ENCODE data around the gene FAM3D.

FAM3D gene

GRCh38 chr3:58652624-58653023, 13.9 kb downstream of the FAM3D start:
- TF ChIP-seq ZFHX2 (tag by site-specific recombination; conservative IDR thresholded peaks at IDR 0.05), result peak; percentile 41
- peak; percentile 91 for TF ChIP-seq ZNF366 (tag by site-specific recombination; conservative IDR thresholded peaks at IDR 0.05)
- peak; percentile 64 for TF ChIP-seq ZBTB17 (tag by site-specific recombination; IDR thresholded peaks at IDR 0.05)
- TF ChIP-seq EGR2 (tag by site-specific recombination; IDR thresholded peaks at IDR 0.05; ENCODE audit: low read depth), result peak; percentile 62; the same call in 1 of the 2 replicates
- no peak for TF ChIP-seq ZNF169 (tag by site-specific recombination; IDR thresholded peaks at IDR 0.05)
- TF ChIP-seq SP7 (tag by site-specific recombination; IDR thresholded peaks at IDR 0.05), result no peak
- CTCF ChIA-PET, result interaction anchor here (0.7 kb wide), 1 partner anchor 12 kb away, joined by 3 read pairs; no protein-coding TSS in a partner anchor
- H3K36me3 ChIP-seq (ENCODE audit: control insufficient read depth in 2 of 2, insufficient read depth in 1 of 2, low read length in 2 of 2), result no peaks in the 10 kb centered on the region
- H3K4me1 ChIP-seq (ENCODE audit: control insufficient read depth, insufficient read depth, low read length), result no peaks in the 10 kb centered on the region
- no peak overlapping the region for H3K27ac ChIP-seq (ENCODE audit: extremely low read depth, low read depth, low read length)
- no peak overlapping the region for H3K4me3 ChIP-seq (ENCODE audit: low read depth, low read length)
- POLR2A ChIA-PET, result no interaction called here
- H3K9me3 ChIP-seq (ENCODE audit: control insufficient read depth, insufficient read depth, low read depth, low read length), result no peaks in the 10 kb centered on the region

GRCh38 chr3:58651276-58651675, 15.3 kb downstream of the FAM3D start:
- H3K4me1 ChIP-seq (ENCODE audit: control insufficient read depth, insufficient read depth, low read length), result no peaks in the 10 kb centered on the region
- no peaks in the 10 kb centered on the region for H3K9me3 ChIP-seq (ENCODE audit: control insufficient read depth, insufficient read depth, low read depth, low read length)
- POLR2A ChIA-PET, result no interaction called here
- CTCF ChIA-PET, result no interaction called here
- H3K27ac ChIP-seq (ENCODE audit: extremely low read depth, low read depth, low read length), result no peak overlapping the region
- no peak overlapping the region for H3K4me3 ChIP-seq (ENCODE audit: low read depth, low read length)
- H3K36me3 ChIP-seq (ENCODE audit: control insufficient read depth in 2 of 2, insufficient read depth in 1 of 2, low read length in 2 of 2), result no peaks in the 10 kb centered on the region
- TF ChIP-seq HIC1 (tag by site-specific recombination; IDR thresholded peaks at IDR 0.05) (no peak), INSM2 (tag by site-specific recombination; IDR thresholded peaks at IDR 0.05) (no peak), ZNF561 (tag by site-specific recombination; IDR thresholded peaks at IDR 0.05; ENCODE audit: borderline replicate concordance) (no peak), SETDB1 (IDR thresholded peaks at IDR 0.05; ENCODE audit: insufficient read length, low read length) (no peak), ZNF571 (tag by site-specific recombination; IDR thresholded peaks at IDR 0.05) (no peak), HOXA7 (CRISPR knock-in tag; IDR thresholded peaks at IDR 0.05; ENCODE audit: borderline replicate concordance) (no peak), ZNF302 (tag by site-specific recombination; IDR thresholded peaks at IDR 0.05; ENCODE audit: low read depth) (no peak), KLF8 (tag by site-specific recombination; IDR thresholded peaks at IDR 0.05) (no peak), ZNF37A (tag by site-specific recombination; IDR thresholded peaks at IDR 0.05) (no peak), ZNF157 (tag by site-specific recombination; IDR thresholded peaks at IDR 0.05) (no peak), GLI2 (tag by site-specific recombination; IDR thresholded peaks at IDR 0.05; ENCODE audit: borderline replicate concordance, low read depth) (no peak)

GRCh38 chr3:58647381-58648141, 19.0 kb downstream of the FAM3D start:
- H3K9me3 ChIP-seq (ENCODE audit: control insufficient read depth, insufficient read depth, low read depth, low read length), result no peaks in the 10 kb centered on the region
- H3K27ac ChIP-seq (ENCODE audit: extremely low read depth, low read depth, low read length), result no peak overlapping the region
- no peaks in the 10 kb centered on the region for H3K4me1 ChIP-seq (ENCODE audit: control insufficient read depth, insufficient read depth, low read length)
- no peak overlapping the region for H3K4me3 ChIP-seq (ENCODE audit: low read depth, low read length)
- POLR2A ChIA-PET, result no interaction called here
- H3K36me3 ChIP-seq (ENCODE audit: control insufficient read depth in 2 of 2, insufficient read depth in 1 of 2, low read length in 2 of 2), result no peaks in the 10 kb centered on the region
- CTCF ChIA-PET, result interaction anchor here (1.1 kb wide), 1 partner anchor 86 kb away, joined by 3 read pairs; no protein-coding TSS in a partner anchor
- TF ChIP-seq ZBTB17 (tag by site-specific recombination; IDR thresholded peaks at IDR 0.05), result peak; percentile 50
- no peak for TF ChIP-seq ZBTB7A (tag by site-specific recombination; IDR thresholded peaks at IDR 0.05; ENCODE audit: low read depth)
- peak; percentile 77; the same call in 1 of the 2 replicates for TF ChIP-seq ZNF23 (tag by site-specific recombination; IDR thresholded peaks at IDR 0.05; ENCODE audit: borderline replicate concordance)
- TF ChIP-seq ZBTB11 (tag by site-specific recombination; conservative IDR thresholded peaks at IDR 0.05; ENCODE audit: low read depth), result no peak
